HG03457 (cell line): ENCODE data around the gene PEA15.

Experiments used
- ATAC-seq: cut with Tn5 transposase; IDR thresholded peaks from one replicate; pipeline ENCODE4 v1.9.1; 2021; ENCODE audit warnings: moderate number of reproducible peaks; ENCODE audit not compliant: unreplicated experiment

PEA15 gene

DNA sequence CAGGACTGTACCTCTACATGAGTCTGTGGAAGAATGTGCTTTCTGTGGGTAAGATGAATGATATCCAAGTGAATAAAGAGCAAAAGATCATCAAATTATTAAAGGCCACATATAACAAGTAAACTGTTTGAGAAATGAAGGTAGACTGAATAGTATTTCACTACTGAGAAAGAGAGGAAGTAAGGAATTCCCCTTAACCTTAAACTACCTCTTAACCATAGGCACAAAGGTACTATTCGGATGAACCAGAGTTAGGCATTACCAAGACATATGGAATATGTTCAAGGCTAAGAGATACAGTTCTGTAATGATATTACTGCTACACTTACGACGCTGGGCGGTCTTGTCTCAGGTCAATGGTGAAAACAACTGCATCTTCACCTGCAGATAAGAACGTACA lies 31.6 kb downstream of the PEA15 start:
- no peak for ATAC-seq

DNA sequence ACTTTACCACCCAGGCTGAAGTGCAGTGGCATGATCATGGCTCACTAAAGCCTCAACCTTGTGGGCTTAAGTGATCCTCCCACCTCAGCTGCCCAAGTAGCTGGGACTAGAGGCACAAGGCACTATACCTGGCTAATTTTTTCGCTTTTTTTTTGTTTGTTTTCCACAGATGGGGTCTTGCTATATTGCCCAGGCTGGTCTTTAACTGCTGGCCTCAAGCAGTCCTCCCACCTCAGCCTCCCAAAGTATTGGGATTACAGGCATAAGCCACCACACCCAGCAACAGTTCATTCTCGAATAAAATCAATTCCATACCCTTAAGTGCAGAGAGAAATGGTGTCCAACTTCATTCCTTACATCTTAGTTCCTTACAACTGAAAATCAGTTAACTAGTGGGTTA lies 32.4 kb downstream of the PEA15 start:
- ATAC-seq = no peak

DNA sequence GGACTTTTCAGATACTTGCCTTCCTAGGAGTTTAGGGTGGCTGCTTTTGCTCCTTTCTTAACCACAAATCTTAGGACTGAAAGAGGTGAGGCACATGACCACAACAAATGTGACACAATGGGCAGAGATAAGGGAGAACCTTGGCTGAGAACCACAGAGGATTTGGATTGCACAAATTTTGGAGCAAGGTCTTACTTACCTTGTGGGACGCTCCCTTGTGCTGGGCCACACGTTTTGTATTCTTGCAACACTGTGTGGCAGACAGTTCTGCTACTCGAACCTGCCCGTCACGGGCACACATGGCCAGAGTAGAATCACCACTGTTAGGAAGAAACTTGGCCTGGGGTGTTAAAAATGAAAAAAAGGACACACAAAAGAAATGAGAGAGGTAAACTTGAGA lies 33.2 kb downstream of the PEA15 start:
- no peak for ATAC-seq

DNA sequence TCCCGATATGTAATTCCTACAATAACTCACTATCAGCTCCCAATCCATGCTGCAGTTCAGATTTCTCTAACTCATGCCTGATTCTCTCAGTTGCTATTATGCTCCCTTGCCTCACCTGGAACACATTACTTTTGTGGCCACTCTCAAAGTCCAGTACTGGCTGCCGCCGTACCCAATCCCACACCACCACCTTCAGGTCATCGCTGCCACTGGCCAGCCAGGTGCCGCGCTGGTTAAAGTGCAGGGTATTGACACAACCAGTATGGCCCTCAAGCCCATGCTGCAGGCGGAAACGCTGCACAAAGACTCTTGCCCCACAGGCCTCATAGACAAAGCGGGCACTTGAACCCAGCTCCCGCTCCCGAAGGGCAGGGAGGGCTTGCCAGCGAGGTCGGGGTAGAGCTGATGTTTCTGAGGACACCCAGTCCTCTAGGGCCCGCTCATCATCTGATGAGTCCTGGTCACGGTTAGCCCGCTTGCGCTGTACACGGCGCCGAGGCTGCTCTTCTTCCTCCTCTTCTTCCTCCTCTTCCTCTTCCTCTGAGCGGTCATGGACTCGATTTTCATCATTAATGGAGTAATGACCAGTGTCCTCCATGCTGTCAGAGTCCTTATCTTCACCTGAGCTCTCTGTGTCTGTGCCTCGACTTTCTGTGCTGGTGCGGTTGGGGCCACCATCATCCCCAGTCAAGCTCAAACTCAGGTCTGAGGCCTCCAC lies 34.6 kb downstream of the PEA15 start:
- no peak for ATAC-seq

DNA sequence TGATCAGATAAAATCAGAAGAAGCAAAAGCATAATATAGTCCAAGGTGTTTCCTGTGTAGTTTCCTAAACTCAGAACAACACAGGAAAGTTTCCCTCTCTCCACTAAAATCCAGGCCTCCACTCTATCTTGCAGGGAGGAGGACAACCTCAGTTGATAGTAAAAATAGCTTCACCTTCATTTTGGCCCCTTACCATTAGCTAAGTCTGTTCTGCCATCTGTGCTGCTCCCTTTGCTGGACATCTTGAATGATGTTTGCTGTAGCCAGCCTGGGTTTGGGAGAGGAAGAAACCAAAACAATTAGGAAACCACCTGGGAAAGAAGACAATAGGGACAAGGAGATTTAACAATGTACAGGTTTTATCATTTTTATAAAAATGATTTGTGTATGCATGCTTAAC lies 38.6 kb downstream of the PEA15 start:
- no peak for ATAC-seq

DNA sequence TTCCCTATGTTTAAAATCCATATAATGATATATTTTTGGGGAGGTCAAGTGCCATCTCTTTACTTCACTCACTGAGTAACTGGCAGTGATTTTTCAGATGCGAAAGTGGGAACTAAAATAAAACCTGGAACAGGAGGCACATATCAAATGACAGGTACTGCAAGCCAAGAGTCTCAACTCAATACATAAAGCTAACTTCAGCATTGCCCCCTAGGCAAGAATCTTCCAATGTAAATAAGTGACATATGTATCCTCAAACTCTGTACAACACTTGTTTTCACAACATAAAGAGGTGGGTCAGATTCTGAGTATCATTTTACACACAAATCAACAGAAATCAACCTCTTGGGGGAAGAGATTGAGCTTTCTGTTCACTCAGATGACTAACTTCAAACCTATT lies 39.0 kb downstream of the PEA15 start:
- ATAC-seq = no peak

DNA sequence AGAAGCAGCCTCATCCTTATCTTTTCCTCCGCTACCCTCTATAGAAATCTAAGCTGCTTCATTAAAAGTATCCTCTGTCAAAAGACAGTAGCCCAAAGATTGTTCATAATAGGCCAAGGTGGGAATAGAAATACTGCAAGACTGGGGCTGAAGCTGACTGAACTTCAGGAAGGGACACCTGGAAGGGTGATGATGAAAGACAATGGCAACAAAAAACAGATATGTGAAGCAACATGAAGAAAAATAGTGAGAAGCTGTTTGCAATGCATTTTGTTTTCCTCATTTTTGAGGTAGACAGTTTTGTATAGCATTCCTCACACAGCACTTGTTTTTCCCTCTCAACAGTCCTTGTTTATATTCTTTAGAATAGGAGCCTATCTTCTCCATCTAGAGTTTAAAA lies 40.2 kb downstream of the PEA15 start:
- no peak for ATAC-seq

DNA sequence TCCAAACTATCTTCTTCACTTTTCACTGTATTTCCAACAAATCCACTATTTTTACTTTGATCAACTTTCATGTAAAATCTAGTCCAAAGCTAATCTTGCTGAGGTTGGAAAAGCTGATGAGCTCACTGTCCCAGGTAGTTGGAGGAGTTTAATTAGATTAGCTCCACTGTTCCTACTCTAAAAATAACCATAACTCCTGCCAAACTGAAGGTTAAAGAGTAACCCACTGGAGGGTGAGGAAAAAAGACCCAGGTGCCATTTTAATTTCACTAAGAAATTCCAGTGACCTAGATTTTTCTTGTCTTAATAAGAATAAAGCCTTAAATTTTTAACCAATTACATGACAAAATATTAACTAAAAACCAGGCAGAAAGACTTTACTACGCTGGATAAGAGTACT lies 41.9 kb downstream of the PEA15 start:
- ATAC-seq = no peak

DNA sequence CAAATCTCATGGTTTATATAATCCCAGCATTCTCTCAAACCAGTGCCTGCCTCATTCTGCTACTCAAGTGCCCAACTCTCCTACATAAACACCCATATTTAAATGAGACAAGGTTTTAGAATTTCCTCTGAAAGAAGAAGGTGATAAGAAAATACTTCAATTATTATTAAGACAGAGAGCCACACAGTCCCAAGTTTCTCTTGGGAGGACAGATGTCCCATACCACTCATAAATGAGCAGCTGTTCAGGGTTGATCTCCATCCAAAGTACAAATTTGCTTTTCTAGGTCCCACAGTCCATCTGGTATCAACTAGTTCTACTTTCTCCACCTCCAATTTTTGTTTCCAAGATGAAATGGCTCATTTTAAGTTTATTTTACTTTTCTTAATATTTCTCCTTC lies 45.8 kb downstream of the PEA15 start:
- ATAC-seq = no peak

DNA sequence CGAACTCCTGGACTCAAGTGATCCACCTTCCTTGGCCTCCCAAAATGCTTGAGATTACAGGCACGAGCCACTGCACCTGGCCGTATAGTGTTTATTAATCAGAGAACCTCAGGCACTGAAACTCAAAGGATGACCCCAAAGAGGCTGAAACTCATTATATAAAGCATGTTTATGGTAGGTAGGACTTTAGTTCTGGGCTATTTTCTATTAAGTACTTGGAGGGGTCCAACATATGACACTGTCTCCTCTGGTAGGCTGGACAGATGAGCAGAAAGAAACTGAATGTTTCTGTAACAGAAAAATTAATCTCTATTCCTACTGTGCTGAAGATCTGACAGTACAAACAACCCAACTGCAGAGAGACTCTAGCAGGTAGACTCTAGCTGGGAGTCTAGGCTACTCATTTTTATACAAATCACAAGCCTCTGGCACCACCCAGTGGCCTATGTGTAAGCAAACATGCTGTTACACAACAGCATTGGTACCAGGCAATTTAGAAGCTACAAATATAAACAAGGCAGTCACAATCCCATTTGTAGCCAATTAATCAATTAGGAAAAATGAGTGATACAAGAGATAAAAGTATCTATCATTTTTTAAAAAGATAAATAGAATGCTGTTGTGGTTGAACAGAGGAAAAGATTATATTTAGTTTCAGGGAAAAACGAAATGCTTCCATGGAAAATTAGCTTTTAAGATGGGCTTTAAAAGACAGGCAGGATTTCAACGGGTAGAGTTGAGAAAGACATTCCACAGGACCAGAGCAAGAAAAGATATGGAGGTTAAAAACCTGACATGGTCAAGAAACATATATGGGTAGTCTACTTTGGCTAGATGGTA lies 46.7 kb downstream of the PEA15 start:
- ATAC-seq = no peak

DNA sequence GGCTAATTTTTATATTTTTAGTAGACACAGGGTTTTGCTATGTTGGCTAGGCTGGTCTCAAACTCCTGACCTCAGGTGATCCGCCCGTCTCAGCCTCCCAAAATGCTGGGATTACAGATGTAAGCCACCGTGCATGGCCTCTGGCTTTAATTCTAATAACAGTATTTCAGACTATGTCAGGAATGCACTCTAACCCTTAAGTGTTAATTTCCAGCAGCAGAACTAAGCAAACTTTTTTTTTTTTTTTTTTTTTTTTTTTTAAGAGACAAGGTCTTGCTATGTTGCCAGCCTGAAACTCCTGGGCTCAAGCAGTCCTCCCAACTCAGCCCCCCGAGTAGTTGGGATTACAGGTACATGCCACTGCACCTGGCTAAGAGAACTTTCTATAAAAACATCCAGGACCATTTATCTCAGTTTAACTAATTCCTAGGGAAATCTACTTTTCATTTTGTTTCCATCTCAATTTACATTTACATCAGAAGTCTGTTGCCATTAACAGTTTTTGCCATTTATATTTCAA lies 50.7 kb downstream of the PEA15 start:
- ATAC-seq = no peak

DNA sequence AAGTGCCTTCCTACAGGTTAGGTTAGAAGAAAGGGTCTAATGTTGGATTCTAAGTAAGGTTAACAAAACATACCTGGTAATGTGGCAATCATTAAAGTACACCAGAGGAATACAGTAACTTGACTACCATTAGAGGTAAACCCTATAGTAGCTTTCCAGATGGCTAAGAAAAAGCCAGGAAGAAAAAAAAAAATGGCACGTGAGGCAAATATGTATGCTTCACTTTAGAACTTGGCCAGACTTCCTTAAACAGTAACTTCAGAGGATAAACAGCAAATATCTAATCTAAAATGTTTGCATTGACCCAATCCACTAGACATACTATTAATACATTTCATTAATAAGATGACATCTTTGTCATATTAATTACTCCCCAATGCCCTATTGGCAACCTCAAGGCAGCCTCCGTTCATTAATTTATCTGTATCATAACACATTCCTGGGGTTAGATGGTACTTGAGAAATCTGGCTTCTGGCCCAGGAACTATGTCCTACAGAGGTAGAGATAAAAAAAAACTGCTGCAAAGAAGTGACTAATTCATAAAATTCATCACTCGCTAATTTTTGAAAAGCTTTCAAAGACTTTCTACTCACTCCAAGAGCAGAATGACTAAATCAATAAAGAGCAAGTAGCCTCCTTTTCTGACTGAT lies 51.3 kb downstream of the PEA15 start:
- no peak for ATAC-seq

DNA sequence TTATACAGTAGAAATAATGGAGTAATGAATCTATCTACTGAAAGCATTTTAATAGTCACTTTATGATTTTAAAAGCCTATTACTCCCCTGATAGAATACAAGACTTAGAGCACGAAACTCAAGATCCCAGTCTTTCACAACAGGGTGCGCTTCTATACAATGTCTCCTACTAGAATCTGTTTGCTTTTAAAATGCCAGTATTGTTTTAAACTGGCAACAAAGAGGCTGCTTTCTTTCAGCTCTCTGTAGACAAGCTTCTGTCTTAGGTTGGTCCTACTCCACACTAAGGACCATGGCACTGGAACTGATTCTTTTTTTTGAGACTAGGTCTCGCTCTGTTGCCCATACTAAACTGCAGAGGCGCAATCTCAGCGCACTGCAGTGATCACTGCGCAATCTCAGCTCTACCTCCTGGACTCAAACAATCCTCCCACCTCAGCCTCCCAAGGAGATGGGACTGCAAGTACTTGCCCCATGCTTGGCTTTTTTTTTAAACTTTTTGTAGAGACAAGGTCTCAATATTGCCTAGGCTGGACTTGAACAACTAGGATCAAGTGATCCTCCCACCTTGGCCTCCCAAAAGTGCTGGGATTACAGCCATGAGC lies 52.3 kb downstream of the PEA15 start:
- no peak for ATAC-seq

DNA sequence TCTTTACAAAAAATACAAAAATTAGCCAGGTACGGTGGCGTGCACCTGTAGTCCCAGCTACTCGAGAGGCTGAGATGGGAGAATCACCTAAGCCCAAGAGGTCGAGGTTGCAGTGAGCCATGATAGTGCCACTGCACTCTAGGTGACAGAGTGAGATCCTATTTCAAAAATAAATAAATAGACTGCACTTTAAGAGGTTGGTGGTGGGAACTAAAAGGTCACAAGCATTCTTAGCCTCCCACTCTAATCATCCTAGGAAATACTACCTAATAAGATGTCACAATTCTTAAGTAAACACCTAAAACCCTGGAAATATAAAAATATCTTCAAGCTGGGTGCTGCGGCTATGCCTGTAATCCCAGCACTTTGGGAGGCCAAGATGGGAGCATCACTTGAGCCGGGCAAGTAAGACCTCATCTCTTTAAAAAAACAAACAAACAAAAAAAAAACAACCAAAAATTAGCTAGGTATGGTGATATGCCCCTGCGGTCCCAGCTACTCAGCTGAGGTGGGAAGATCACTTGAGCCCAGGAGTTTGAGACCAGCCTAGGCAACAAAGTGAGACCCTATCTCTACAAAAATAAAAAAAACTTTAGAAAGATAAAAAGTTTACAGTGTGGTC lies 53.1 kb downstream of the PEA15 start:
- ATAC-seq = no peak

DNA sequence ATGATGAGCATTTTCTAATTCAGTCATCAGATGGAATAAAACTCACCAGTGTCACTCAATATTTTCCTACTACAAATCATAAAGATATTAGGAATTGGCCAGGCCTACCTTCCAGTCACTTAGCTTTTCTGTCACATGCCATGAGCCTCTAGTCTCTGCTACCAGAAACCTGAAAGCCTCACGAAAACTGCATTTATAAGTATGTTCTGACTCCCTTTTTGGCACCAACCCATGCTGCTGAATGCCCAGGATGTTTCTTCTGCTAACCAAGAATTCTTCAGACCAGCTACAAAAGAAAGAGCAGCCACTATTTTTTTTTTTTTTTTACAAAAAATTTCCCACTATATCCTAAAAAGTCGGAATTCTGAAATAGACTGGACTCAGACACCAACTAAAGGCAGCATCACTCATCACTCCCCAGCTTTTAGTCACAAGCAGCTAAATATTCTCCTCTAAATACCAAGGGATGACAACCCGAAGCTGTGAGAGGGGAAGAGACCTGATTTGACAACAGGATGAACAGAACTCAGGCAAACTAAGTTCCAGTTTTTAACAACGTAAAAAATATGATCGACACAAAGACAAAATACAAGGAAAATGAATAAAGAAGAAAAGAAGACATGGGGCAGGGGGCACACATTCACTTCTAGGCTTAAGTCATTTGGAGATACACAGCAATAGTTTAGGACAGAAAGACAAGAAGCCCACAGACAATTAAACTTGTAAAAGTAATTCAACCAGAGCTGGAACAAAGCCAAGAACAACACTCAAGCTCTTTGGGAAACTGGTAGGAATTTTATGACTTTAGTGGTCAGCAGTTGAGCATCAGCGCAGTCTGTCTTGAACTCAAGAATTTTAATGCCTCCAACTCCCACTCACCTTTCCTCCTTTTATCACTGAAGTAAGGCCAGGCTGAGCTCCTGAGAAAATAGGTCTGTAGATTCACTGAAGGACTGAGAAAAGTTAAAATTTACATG lies 55.5 kb downstream of the PEA15 start:
- no peak for ATAC-seq

DNA sequence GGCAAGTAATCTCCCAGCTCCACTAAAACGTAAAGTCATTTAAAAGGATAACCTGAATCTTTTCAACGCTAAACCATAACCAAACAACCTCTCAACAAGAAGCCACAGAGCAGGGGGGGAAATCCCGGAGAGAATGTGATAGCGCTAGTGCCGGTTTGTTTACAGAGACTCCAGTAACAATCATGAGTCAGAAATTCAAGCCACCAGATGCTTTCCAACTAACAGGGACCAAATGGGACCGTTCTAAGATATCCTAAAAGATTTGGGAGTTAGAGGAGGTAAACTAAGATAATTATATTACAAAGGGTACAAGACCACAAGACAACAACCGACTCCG lies 56.3 kb downstream of the PEA15 start:
- peak; percentile 24 for ATAC-seq

DNA sequence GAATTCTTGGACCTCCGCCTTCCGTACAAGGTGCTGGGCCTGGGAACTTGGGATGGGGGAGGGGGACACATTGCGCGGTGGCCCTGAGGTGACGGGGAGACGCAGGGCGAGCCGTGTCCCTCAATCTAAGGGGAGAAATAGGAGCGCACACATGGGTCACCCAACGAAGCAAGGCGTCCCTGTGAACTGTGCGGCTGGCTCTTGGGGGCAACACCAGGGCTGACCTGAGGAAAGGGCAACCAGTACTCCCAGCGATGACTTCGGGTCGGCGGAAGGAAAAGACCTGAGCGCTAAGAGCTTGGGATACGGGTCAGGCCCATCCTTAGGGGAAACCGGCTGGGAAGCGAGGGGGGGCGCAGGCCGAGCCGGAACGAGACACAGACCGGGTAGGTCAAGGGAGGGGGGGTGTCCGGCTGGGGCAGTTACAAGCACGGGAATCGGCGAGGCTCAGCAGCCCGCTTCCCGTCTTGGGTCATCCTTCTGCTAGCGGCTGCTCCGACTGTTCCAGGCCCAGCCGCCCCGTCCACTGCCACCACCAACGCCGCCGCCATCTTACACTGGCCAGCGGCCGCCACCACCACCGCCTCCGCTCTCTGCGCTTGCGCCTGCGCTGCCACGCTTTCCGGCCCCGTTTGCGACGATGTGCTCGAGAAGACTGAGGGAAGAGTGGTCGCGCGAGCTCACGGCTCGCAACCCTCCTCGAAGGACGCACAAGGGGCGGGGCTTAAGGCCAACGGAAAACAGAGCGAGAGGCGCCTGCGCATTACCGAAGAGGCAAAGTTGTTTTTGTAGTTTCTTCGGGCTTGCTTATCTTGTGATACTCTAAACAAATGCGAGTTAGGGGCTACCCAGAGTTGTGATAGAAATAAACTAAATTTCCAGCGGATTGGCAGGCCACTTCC lies 57.0 kb downstream of the PEA15 start, which contains the start of gene DCAF8:
Gene DCAF8 (minus strand): TSS at position 657 of the 902 bp plus-strand sequence. CDS start 18,541 bp downstream, outside the sequence.
- ATAC-seq = peak; percentile 64

DNA sequence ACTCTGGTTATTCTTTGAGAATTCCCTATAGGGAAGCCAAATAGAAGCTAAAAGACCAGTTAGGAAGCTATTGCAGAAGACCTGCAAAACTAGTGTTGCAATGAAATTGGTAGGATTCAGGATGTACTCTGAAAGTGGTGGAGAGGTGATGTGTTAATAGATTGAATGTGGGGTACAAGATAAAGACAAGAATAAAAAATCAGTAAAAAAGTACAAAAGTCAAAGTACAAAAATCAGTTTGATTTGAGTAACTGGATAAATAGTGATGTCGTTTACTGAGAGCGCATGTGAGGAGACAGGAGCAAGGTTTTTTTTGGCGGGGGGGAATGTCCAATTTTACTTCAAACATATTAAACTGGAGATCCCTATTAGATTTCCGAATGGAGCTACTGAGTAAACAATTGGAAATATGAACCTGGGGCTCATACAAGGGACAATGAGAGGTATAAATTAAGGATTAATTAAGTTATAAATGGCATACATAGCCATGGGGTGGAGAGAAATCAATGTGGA lies 59.7 kb downstream of the PEA15 start:
- no peak for ATAC-seq
